DND-41 (cell line): Measurements from ENCODE around the gene OR5M11.
"Not testable (repeated sequence)": the region's sequence is repeated elsewhere in the genome, so short reads cannot be mapped to it uniquely, and the experiment has no call there.

ENCODE experiments used
- ATAC-seq: fragments of 200-7000 bp; cut with Tn5 transposase; 3 replicates; pipeline ENCODE4 v1.9.1; 2021; ENCODE audit warnings: low read depth; ENCODE audit not compliant: insufficient read depth
- DNase-seq: peaks from one replicate; pipeline ENCODE4 v3.0.0-alpha.2; 2020
- H2AFZ ChIP-seq: 2 replicates; pipeline ENCODE4 v1.6.0; 2012; ENCODE audit warnings: low read depth, low read length
- H3K27ac ChIP-seq: 2 replicates; pipeline ENCODE4 v1.5.1; 2012; ENCODE audit warnings: low read length, inconsistent platforms
- H3K27me3 ChIP-seq: fragments of 200-600 bp; sonication (generic); 2 replicates; pipeline ENCODE4 v1.6.0; 2012; ENCODE audit warnings: low read length, mild to moderate bottlenecking, inconsistent platforms; ENCODE audit not compliant: insufficient read depth, poor library complexity
- H3K36me3 ChIP-seq: 2 replicates; pipeline ENCODE4 v1.5.1; 2012; ENCODE audit warnings: low read length, inconsistent platforms; ENCODE audit not compliant: insufficient read depth
- H3K4me1 ChIP-seq: 2 replicates; pipeline ENCODE4 v1.5.1; 2012; ENCODE audit warnings: mild to moderate bottlenecking, low read length; ENCODE audit not compliant: insufficient read depth
- H3K4me2 ChIP-seq: 2 replicates; pipeline ENCODE4 v1.6.0; 2012; ENCODE audit warnings: mild to moderate bottlenecking, moderate library complexity, low read length, inconsistent platforms; ENCODE audit not compliant: insufficient read depth
- H3K4me3 ChIP-seq, 2 experiments: fragments of 200-600 bp in 1 of 2; shearing (Covaris generic) in 1 of 2; 2 replicates each; pipeline ENCODE4 v1.5.1; 2012 to 2016; ENCODE audit warnings: inconsistent platforms in 2 of 2, low read length in 2 of 2, mild to moderate bottlenecking in 2 of 2, low read depth in 1 of 2, moderate library complexity in 1 of 2
- H3K79me2 ChIP-seq: 2 replicates; pipeline ENCODE4 v1.6.0; 2012; ENCODE audit warnings: low read length, inconsistent platforms; ENCODE audit not compliant: insufficient read depth
- H3K9ac ChIP-seq: 2 replicates; pipeline ENCODE4 v1.6.0; 2012; ENCODE audit warnings: low read depth, mild to moderate bottlenecking, inconsistent platforms, low read length, moderate library complexity
- H3K9me3 ChIP-seq: 2 replicates; pipeline ENCODE4 v1.5.1; 2012; ENCODE audit warnings: low read length, moderate library complexity, mild to moderate bottlenecking, inconsistent platforms; ENCODE audit not compliant: insufficient read depth, severe bottlenecking
- H4K20me1 ChIP-seq: 2 replicates; pipeline ENCODE4 v1.6.0; 2012; ENCODE audit warnings: low read length; ENCODE audit not compliant: insufficient read depth
- EZH2 ChIP-seq: IDR thresholded peaks from 3 replicates; pipeline ENCODE4 v1.6.1; 2012; ENCODE audit warnings: borderline replicate concordance, low read depth, mild to moderate bottlenecking, moderate library complexity, low read length, inconsistent platforms; ENCODE audit not compliant: severe bottlenecking
- TF ChIP-seq, protein P1 (sequence below): IDR thresholded peaks from 2 replicates; pipeline ENCODE4 v1.5.1; 2012; ENCODE audit warnings: borderline replicate concordance, low read length, moderate library complexity, mild to moderate bottlenecking; ENCODE audit not compliant: poor library complexity, severe bottlenecking; ENCODE audit errors: extremely low read depth

OR5M11 gene

DNA sequence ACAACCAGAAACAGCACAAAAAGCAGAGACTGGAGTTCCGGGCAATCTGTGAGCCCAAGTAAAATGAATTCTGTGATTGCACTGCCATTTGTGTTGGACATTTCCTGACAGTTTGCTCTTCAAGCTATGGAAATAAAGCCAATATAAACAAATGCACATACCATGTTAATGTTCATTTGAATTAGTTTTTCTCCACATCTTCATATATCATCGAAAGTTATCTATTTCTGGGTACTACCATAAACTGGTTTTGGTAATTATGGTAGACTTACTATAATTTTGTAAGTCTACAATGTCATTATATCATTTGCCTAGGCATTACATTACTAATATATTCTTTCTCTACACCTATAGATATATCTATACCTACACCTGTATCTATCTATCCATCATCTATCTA is at the start of gene OR5M11:
OR5M11 (minus strand) TSS at position 101 of the 400 bp plus-strand sequence; CDS start at position 101, 0 bp downstream.
- TF ChIP-seq EZH2, result no peak
- TF ChIP-seq, protein P1, sequence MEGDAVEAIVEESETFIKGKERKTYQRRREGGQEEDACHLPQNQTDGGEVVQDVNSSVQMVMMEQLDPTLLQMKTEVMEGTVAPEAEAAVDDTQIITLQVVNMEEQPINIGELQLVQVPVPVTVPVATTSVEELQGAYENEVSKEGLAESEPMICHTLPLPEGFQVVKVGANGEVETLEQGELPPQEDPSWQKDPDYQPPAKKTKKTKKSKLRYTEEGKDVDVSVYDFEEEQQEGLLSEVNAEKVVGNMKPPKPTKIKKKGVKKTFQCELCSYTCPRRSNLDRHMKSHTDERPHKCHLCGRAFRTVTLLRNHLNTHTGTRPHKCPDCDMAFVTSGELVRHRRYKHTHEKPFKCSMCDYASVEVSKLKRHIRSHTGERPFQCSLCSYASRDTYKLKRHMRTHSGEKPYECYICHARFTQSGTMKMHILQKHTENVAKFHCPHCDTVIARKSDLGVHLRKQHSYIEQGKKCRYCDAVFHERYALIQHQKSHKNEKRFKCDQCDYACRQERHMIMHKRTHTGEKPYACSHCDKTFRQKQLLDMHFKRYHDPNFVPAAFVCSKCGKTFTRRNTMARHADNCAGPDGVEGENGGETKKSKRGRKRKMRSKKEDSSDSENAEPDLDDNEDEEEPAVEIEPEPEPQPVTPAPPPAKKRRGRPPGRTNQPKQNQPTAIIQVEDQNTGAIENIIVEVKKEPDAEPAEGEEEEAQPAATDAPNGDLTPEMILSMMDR, result no peak
- H3K4me3 ChIP-seq, result no peak within 1 kb of the TSS
- no peaks in the 10 kb centered on the region for H3K27me3 ChIP-seq
- no peaks in the 10 kb centered on the region for H3K9me3 ChIP-seq
- H4K20me1 ChIP-seq, result no peaks in the 10 kb centered on the region
- ATAC-seq (no peak), DNase-seq (no peak)
- no peaks in the 10 kb centered on the region for H3K36me3 ChIP-seq
- no peak within 1 kb of the TSS for H3K4me2 ChIP-seq
- no peak within 1 kb of the TSS for H3K9ac ChIP-seq
- no peaks in the 10 kb centered on the region for H3K4me1 ChIP-seq
- H2AFZ ChIP-seq, result no peak within 1 kb of the TSS
- H3K79me2 ChIP-seq, result no peaks in the 10 kb centered on the region
- H3K27ac ChIP-seq, result no peak within 1 kb of the TSS

DNA sequence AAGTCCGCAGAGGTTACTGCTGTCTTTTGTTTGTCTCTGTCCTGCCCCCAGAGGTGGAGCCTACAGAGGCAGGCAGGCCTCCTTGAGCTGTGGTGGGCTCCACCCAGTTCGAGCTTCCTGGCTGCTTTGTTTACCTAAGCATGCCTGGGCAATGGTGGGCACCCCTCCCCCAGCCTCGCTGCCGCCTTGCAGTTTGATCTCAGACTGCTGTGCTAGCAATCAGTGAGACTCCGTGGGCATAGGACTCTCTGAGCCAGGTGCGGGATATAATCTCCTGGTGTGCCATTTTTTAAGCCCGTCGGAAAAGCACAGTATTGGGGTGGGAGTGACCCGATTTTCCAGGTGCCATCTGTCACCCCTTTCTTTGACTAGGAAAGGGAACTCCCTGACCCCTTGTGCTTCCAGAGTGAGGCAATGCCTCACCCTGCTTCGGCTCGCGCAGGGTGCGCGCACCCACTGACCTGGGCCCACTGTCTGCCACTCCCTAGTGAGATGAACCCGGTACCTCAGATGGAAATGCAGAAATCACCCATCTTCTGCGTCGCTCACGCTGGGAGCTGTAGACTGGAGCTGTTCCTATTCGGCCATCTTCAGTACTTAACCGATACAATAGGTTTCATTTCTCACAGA is 49.1 kb upstream of the OR5M11 start:
- H3K27me3 ChIP-seq, DNase-seq, H4K20me1 ChIP-seq, H3K36me3 ChIP-seq, H3K79me2 ChIP-seq, H3K9me3 ChIP-seq, H3K27ac ChIP-seq, H3K9ac ChIP-seq, H3K4me2 ChIP-seq, H2AFZ ChIP-seq, H3K4me1 ChIP-seq, H3K4me3 ChIP-seq, ATAC-seq: not testable (repeated sequence)

GRCh38 chr11:56577621-56578020 is 34.6 kb upstream of the OR5M11 start, which contains the start of gene OR5M10:
Gene OR5M10 (minus strand): TSS chr11:56577721. CDS start chr11:56577721, 0 bp downstream.
- no peaks in the 10 kb centered on the region for H3K4me1 ChIP-seq
- no peak within 1 kb of the TSS for H3K4me2 ChIP-seq
- no peak for TF ChIP-seq EZH2
- TF ChIP-seq, protein P1, result no peak
- H3K9ac ChIP-seq, result no peak within 1 kb of the TSS
- H3K27ac ChIP-seq, result no peak within 1 kb of the TSS
- no peaks in the 10 kb centered on the region for H3K9me3 ChIP-seq
- ATAC-seq, result no peak
- no peaks in the 10 kb centered on the region for H4K20me1 ChIP-seq
- DNase-seq, result no peak
- H3K79me2 ChIP-seq, result no peaks in the 10 kb centered on the region
- no peak within 1 kb of the TSS for H2AFZ ChIP-seq
- no peak within 1 kb of the TSS for H3K4me3 ChIP-seq
- no peaks in the 10 kb centered on the region for H3K36me3 ChIP-seq
- H3K27me3 ChIP-seq, result no peaks in the 10 kb centered on the region

DNA sequence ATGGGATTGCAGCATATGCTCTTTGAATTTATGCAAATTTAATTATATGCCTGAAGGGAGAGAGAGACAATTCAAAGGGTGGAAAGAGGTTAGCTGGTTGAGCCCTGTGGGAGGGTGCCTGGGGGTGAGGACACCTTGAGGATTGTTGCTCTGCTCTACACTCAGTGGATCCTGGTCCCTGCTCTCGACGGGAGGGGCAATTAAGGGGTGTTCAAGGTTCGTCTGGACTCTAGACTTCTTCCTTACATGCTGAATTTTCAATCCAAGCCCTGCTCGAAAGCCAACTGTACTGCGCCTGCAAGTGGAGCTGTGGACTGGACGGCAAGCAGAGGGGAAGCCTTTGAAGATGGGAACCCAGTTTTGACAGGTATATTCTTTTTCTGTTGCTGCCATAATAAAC is 15.5 kb upstream of the OR5M11 start:
- Histone ChIP-seq H3K9me3 (no peaks in the 10 kb centered on the region), H3K4me2 (no peak overlapping the region), H3K4me1 (no peaks in the 10 kb centered on the region), H3K4me3 (no peak overlapping the region), H3K27ac (no peak overlapping the region), H2AFZ (no peak overlapping the region), H3K9ac (no peak overlapping the region), H3K36me3 (no peaks in the 10 kb centered on the region), H3K79me2 (no peaks in the 10 kb centered on the region), H3K27me3 (no peaks in the 10 kb centered on the region), H4K20me1 (no peaks in the 10 kb centered on the region)
- no peak for TF ChIP-seq EZH2
- TF ChIP-seq, protein P1, result no peak
- ATAC-seq (no peak), DNase-seq (no peak)

- not testable (repeated sequence) for DNase-seq, H3K4me3 ChIP-seq, H3K27me3 ChIP-seq, ATAC-seq, H2AFZ ChIP-seq, H3K9me3 ChIP-seq, H3K4me2 ChIP-seq, H3K9ac ChIP-seq, H4K20me1 ChIP-seq, H3K79me2 ChIP-seq, H3K27ac ChIP-seq, H3K4me1 ChIP-seq, H3K36me3 ChIP-seq
Measured at GRCh38 chr11:56554691-56555090, 11.6 kb upstream of the OR5M11 start.
